ENCODE data around the gene NAALAD2.

GRCh38 chr11:90219438-90219837 lies 85.0 kb downstream of the NAALAD2 start:
- TF ChIP-seq GATA2 (IDR thresholded peaks at IDR 0.05; ENCODE audit: low read depth, low read length) = no peak
- TF ChIP-seq GATA3 (IDR thresholded peaks at IDR 0.05; ENCODE audit: low read depth, low read length) = no peak

Measured in SH-SY5Y (cell line).